Transverse colon (tissue), 4 donors: ENCODE data around the gene MADD. TPM values are rescaled to one million over a fixed set of nuclear protein-coding genes. Genes with fewer than 3 reads are reported as not detected.

Experiments used
- DNase-seq: peaks from one replicate; pipeline ENCODE4 v3.0.0-alpha.2; 2019
- H3K27ac ChIP-seq, 4 donors: fragments of 200-600 bp; sonication (generic); 2 replicates each; pipeline ENCODE4 v1.5.1; 2016 to 2018; ENCODE audit warnings: inconsistent platforms in 4 of 4
- H3K27me3 ChIP-seq: fragments of 200-600 bp; sonication (generic); 2 replicates; pipeline ENCODE4 v1.5.1; 2017; ENCODE audit warnings: inconsistent platforms
- H3K36me3 ChIP-seq, 4 donors: fragments of 200-600 bp; sonication (generic); 2 replicates each; pipeline ENCODE4 v1.5.1; 2017 to 2019; ENCODE audit warnings: inconsistent platforms in 4 of 4
- H3K4me1 ChIP-seq, 4 donors: fragments of 200-600 bp; sonication (generic); 2 replicates each; pipeline ENCODE4 v1.5.1; 2017 to 2020; ENCODE audit warnings: inconsistent platforms in 4 of 4
- H3K4me3 ChIP-seq, 4 donors: fragments of 200-600 bp; sonication (generic); 1 replicate in 1 of 4; 2 replicates in 3 of 4; pipeline versions ENCODE4 v1.5.1 to v1.6.1; 2017 to 2019; ENCODE audit warnings: inconsistent platforms in 4 of 4
- H3K9me3 ChIP-seq, 2 donors: fragments of 200-600 bp; sonication (generic); 2 replicates each; pipeline ENCODE4 v1.5.1; 2017 to 2019; ENCODE audit warnings: inconsistent platforms in 2 of 2
- CTCF ChIP-seq, 5 experiments: fragments of 200-600 bp in 3 of 5; fragments of 450-650 bp in 2 of 5; sonication (generic) in 3 of 5; IDR thresholded peaks; 1 replicate in 2 of 5; 2 replicates in 3 of 5; pipeline ENCODE4 v1.5.1; 2016 to 2017; ENCODE audit warnings: antibody characterized with exemption in 5 of 5, inconsistent platforms in 3 of 5, mild to moderate bottlenecking in 2 of 5, moderate library complexity in 1 of 5
- EP300 ChIP-seq: sonication (generic); formaldehyde crosslinking; IDR thresholded peaks from one replicate; pipeline ENCODE4 v1.6.1; 2017; ENCODE audit warnings: antibody characterized with exemption, low read depth
- POLR2A ChIP-seq: fragments of 450-650 bp; IDR thresholded peaks from one replicate; pipeline ENCODE4 v1.6.1; 2016; ENCODE audit warnings: antibody characterized with exemption, mild to moderate bottlenecking, moderate library complexity
- POLR2AphosphoS5 ChIP-seq, 3 donors: sonication (generic); formaldehyde crosslinking; IDR thresholded peaks; one replicate each; pipeline ENCODE4 v1.6.1; 2016; ENCODE audit warnings: antibody characterized with exemption in 3 of 3
- WGBS, 2 donors: methylation state at CpG; one replicate each; pipeline ENCODE4 v1.1.5; 2018; ENCODE audit warnings: low coverage in 1 of 2; 5-methylcytosine and 5-hydroxymethylcytosine counted together
- in situ Hi-C, 4 donors: fragments of 200-750 bp; cut with MboI; loops; one replicate each; pipeline versions ENCODE4 v1.15.0 to v1.15.1; 2017; ENCODE audit warnings: low sequenced_read_pairs in 3 of 4, low pct_ligation_motif_present in 1 of 4, low pct_unique_long_range_greater_than_20kb in 1 of 4
- intact Hi-C: fragments of 100-400 bp; cut with DNase I; formaldehyde crosslinking; loops from one replicate; pipeline ENCODE4 v1.15.1; 2023; ENCODE audit warnings: low total_unique reads
- total RNA-seq, 4 donors: library from RNA; depleted of rRNA; stranded (reverse); fragments of >200 nt; gene quantifications; one replicate each; pipeline ENCODE4 v1.1.0, GENCODE V29; 2016

MADD gene
- total RNA-seq, 4 donors from 2014 or later: 64.3 to 285 (median 71.8) TPM

GRCh38 chr11:47326198-47326597 is 56.3 kb downstream of the MADD start:
- peaks cover 0 to 48% (median 12%) of the 10 kb centered on the region in 4 donors for H3K36me3 ChIP-seq
- WGBS, 2 donors: 96% methylated on average over 12 of the region's 12 CpGs; no CpG with 5 or more reads in 1 of the 2 donors
- H3K4me3 ChIP-seq: no peak overlapping the region
- intact Hi-C loops: no loop called here
- TF ChIP-seq EP300 (no peak), POLR2A (no peak), CTCF (IDR thresholded peaks at IDR 0.05) (no peak), POLR2AphosphoS5 (IDR thresholded peaks at IDR 0.05) (no peak)
- no peaks in the 10 kb centered on the region for H3K9me3 ChIP-seq
- no peak for DNase-seq
- no peaks in the 10 kb centered on the region for H3K27me3 ChIP-seq
- peaks cover 0 to 10% (median 3%) of the 10 kb centered on the region in 4 donors for H3K4me1 ChIP-seq
- in situ Hi-C loops: no loop called here
- no peak overlapping the region for H3K27ac ChIP-seq

GRCh38 chr11:47327025-47327424 is 57.1 kb downstream of the MADD start:
- TF ChIP-seq POLR2AphosphoS5 (IDR thresholded peaks at IDR 0.05) (no peak), EP300 (no peak), CTCF (IDR thresholded peaks at IDR 0.05) (no peak), POLR2A (no peak)
- no peak for DNase-seq
- intact Hi-C loops: no loop called here
- H3K27ac ChIP-seq: no peak overlapping the region
- H3K9me3 ChIP-seq: no peaks in the 10 kb centered on the region
- H3K4me3 ChIP-seq: no peak overlapping the region
- H3K27me3 ChIP-seq: no peaks in the 10 kb centered on the region
- peaks cover 0 to 17% (median 10%) of the 10 kb centered on the region in 4 donors for H3K4me1 ChIP-seq
- WGBS, 2 donors: 82 to 93% methylated on average over 2 to 13 of the region's 13 CpGs
- peaks cover 0 to 40% (median 10%) of the 10 kb centered on the region in 4 donors for H3K36me3 ChIP-seq
- in situ Hi-C loops: no loop called here

- 96% methylated on average over 5 of the region's 5 CpGs; no CpG with 5 or more reads in 1 of the 2 donors for WGBS, 2 donors
- Histone ChIP-seq H3K9me3 (no peaks in the 10 kb centered on the region), H3K4me3 (no peak overlapping the region), H3K27ac (no peak overlapping the region), H3K36me3 (peaks cover 0 to 39% (median 8%) of the 10 kb centered on the region in 4 donors), H3K27me3 (no peaks in the 10 kb centered on the region), H3K4me1 (peaks cover 0 to 20% (median 12%) of the 10 kb centered on the region in 4 donors)
- TF ChIP-seq POLR2A (no peak), CTCF (IDR thresholded peaks at IDR 0.05) (no peak), EP300 (no peak), POLR2AphosphoS5 (IDR thresholded peaks at IDR 0.05) (no peak)
- no peak for DNase-seq
- in situ Hi-C loops (no loop called here), intact Hi-C loops (no loop called here)
Observed at GRCh38 chr11:47327949-47328348, 58.0 kb downstream of the MADD start.

GRCh38 chr11:47328449-47329390 is 58.8 kb downstream of the MADD start:
- Histone ChIP-seq H3K9me3 (no peaks in the 10 kb centered on the region), H3K4me1 (peaks cover 0 to 20% (median 12%) of the 10 kb centered on the region in 4 donors), H3K4me3 (no peak overlapping the region), H3K36me3 (peaks cover 0 to 39% (median 8%) of the 10 kb centered on the region in 4 donors), H3K27me3 (no peaks in the 10 kb centered on the region), H3K27ac (no peak overlapping the region)
- TF ChIP-seq POLR2A (no peak), POLR2AphosphoS5 (IDR thresholded peaks at IDR 0.05) (no peak), CTCF (IDR thresholded peaks at IDR 0.05) (no peak), EP300 (no peak)
- DNase-seq: no peak
- 84 to 100% methylated on average over 7 to 29 of the region's 29 CpGs for WGBS, 2 donors
- in situ Hi-C loops (no loop called here), intact Hi-C loops (no loop called here)
